Measurements from ENCODE around the gene CAPSL.
A peak's percentile ranks its signal among the peaks of the same experiment; 100 is the strongest.
"Not testable (repeated sequence)": the region's sequence is repeated elsewhere in the genome, so short reads cannot be mapped to it uniquely, and the experiment has no call there.

Gene CAPSL

GRCh38 chr5:35870605-35871004, 67.8 kb downstream of the CAPSL start:
- DNase-seq: no peak

DNA sequence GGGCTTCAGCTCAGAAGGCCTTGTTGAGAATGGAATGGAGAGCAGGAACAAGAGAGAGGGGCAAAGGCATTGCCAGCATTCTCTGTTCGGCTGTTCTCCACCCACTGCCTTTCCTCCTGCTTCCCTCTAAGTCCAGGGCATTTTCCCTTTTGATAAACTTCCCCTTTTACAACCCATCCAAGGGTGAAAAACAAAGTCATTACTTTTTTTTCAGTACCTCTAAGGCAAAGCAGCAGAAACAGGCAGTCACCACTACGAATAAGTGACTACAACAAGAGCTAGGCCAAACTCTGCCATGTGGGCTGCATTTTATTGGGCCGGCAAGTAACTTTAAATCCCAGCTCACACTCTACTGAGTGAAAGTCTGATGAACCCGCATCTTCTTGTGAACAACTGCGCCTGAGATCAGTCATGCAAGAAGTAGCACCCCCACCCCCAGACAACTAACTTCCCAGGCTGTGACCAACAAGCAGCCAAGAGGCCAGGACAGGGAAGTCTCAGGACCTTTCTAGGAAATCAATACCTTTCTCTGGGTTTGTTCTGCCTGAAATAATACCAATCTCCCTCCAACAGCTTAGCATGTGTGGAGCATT, 68.6 kb downstream of the CAPSL start:
- no peak for DNase-seq

DNA sequence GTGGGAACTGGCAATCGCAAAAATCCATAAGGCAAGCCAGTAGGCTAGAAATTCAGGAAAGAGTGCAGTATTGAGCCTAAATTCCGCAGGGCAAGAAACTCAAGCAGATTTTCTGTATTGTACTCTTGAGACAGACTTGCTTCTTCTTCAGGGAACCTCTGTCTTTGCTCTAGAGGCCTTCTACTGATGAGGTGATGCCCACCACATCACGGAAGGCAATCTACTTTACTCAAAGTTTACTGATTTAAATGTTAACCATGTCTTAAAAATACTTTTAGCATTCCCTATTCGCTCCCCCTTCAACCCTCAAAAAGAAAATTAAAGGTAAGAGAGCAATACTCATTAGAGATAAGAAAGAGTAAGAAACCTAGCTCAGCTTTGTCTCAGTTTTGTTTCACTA, 70.4 kb downstream of the CAPSL start:
- DNase-seq: no peak

DNA sequence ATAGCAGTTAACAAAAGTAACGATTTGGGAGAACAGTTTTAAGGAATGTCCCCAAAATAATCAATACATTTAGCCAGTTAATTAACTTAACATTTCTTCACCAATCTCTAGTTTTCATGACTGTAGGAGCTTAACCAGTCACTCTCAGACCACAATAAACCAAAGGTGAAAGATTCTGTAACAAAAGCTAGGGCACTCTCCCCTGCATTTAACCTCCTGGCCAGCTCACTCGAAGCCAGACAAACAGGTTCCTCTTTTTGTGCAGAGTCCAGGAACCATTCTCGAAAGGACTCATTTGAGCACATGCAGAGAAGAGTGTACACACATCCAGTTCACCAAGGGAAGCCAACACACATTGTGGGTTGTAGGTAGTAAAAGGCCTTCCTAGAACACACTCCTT, 75.3 kb downstream of the CAPSL start:
- DNase-seq: peak; percentile 67

DNA sequence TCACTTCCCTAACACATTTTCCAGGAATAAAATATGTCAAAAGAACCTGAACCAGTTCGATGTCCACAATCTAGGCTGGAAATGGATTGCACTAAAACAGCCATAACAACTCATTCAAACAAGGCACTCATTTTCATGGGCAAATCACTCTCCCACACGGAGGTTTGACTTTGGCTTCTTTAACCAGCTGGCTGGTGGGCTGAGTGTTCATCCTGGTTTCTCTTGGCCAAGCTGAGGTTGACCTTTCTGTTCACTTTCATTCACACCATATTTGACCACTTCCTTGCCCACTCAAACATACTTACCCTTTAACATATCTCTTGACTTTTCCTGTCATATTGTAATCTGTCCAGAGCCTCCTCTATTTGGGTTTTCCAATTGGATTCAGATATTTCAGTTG, 76.3 kb downstream of the CAPSL start:
- no peak for DNase-seq

GRCh38 chr5:35861718-35862117, 76.7 kb downstream of the CAPSL start:
- peak; percentile 3 for DNase-seq

- DNase-seq: peak; percentile 11
These were observed 77.7 kb downstream of the CAPSL start for GRCh38 chr5:35860686-35861085.

GRCh38 chr5:35859101-35859661, 79.2 kb downstream of the CAPSL start:
- peak; percentile 51 for DNase-seq

GRCh38 chr5:35857606-35858205, 80.7 kb downstream of the CAPSL start:
- peak; percentile 63 for DNase-seq

DNA sequence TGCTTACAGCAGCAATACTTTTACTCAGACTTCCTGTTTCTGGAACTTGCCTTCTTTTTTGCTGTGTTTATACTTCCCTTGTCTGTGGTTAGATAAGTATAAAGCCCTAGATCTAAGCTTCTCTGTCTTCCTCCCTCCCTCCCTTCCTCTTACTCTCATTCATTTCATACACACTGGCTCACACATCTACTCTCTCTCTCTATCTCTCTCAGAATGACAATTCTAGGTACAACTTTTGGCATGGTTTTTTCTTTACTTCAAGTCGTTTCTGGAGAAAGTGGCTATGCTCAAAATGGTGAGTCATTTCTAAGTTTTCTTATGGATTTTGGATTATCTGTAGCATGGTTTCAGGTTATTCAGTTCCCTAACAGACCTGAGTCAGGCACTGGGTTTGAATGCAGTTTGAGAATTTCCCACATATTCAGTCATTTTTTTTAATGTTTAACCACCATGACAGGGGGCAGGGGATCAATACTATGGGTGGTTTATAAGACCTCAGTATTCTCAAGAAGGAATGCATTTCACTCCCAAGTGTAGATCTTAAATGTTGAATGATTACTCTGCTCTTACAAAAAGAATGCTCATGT, 81.6 kb downstream of the CAPSL start, which contains the start of gene IL7R:
IL7R (plus strand) TSS at position 127 of the 587 bp plus-strand sequence; CDS start at position 214, 87 bp downstream.
- DNase-seq: peak; percentile 88

DNA sequence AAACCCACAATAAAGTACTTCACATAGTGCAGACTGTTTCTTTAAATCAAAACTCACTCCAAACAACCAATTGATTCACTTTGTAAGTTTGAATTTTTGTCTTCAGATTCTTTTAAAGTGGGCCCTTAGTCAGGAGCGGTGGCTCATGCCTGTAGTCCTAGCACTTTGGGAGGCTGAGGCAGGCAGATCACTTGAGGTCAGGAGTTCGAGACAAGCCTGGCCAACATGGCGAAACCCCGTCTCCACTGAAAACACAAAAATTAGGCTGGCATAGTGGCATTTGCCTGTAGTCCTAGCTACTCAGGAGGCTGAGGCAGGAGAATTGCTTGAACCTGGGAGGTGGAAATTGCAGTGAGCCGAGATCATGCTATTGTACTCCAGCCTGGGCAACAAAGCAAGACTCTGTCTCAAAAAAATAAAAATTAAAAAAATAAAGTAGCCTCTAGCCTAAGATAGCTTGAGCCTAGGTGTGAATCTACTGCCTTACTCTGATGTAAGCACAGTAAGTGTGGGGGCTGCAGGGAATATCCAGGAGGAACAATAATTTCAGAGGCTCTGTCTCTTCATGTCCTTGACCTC, 82.1 kb downstream of the CAPSL start:
- DNase-seq: not testable (repeated sequence)

DNA sequence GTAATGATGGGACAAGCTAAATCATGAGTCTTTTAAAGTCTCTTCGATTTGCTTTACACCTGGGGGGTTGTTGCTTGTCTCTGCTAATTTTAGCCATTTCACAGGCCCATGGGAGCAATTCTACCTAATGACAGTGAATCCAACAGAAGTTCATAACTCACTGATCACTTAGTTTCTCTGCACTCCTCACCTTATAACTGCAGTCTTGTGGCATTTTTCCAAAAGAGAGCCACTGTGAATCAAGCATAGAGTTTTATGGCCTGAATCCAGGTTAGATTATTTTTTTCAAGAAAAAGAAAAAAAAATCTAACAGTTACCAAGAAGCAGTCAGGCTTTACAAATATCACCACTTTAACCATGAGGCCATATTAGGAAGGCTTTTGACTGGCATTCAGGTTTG, 83.2 kb downstream of the CAPSL start:
- peak; percentile 28 for DNase-seq

Data from activated CD4-positive, alpha-beta T cell treated with anti-CD3 and anti-CD28 coated beads, Interleukin-2, Interleukin-6, amounts not matched to agents 100 ng/mL and 50 ng/mL, durations not matched to agents 16 hours and 8 hours (primary cell).